GM18499 (cell line): Measurements from ENCODE around the gene SCEL.
A peak's percentile ranks its signal among the peaks of the same experiment; 100 is the strongest.
"Not testable (repeated sequence)": the region's sequence is repeated elsewhere in the genome, so short reads cannot be mapped to it uniquely, and the experiment has no call there.

Experiments used
- ATAC-seq: cut with Tn5 transposase; IDR thresholded peaks from one replicate; pipeline ENCODE4 v1.9.1; 2021; ENCODE audit warnings: moderate number of reproducible peaks; ENCODE audit not compliant: insufficient read depth, unreplicated experiment

SCEL gene, protein sequence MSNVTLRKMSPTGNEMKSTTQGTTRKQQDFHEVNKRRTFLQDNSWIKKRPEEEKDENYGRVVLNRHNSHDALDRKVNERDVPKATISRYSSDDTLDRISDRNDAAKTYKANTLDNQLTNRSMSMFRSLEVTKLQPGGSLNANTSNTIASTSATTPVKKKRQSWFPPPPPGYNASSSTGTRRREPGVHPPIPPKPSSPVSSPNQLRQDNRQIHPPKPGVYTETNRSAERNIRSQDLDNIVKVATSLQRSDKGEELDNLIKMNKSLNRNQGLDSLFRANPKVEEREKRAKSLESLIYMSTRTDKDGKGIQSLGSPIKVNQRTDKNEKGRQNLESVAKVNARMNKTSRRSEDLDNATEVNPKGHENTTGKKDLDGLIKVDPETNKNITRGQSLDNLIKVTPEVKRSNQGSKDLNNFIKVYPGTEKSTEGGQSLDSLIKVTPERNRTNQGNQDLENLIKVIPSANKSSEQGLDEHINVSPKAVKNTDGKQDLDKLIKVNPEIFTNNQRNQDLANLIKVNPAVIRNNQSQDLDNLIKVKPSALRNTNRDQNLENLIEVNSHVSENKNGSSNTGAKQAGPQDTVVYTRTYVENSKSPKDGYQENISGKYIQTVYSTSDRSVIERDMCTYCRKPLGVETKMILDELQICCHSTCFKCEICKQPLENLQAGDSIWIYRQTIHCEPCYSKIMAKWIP

GRCh38 chr13:77535448-77535847, at the start of gene SCEL:
TSS of gene SCEL (plus strand) at chr13:77535706. CDS start at chr13:77555876, 20,170 bp downstream.
- no peak for ATAC-seq

DNA sequence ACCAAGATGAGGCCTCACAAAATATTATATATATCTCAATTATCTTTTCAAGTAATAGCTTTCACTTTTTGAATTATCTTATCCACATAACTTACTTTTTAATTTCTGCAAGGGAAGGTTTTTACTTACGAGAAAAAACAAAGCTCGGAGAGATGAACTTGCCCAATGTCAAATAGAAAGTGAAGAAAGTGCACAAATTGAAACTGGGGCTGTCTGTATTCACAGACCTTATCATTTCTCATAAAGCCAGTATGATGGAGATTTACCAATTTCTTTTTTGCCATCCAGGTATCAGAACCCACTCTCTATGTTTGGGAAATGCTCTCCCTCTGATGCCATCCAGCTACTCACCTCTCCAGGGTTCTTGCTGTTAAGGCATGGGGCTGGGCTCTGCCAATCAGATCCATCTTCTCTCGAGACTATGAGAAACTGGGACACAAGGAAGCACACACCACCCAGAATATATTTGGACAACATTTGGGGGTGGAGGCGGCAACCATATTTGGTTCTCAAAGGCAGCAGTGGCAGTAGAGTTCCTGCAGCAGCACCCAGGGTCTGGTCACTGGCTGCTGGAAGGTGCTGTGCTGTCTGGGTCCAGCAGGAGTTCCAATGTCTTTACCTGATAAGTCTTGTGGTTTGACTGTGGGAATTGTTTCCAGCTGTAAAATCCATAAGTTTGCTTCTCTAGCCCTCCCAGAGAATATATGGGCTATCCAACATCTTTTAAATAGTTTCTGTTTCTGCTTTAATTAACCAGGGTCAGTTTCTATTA, 45.8 kb upstream of the SCEL start:
- no peak for ATAC-seq

DNA sequence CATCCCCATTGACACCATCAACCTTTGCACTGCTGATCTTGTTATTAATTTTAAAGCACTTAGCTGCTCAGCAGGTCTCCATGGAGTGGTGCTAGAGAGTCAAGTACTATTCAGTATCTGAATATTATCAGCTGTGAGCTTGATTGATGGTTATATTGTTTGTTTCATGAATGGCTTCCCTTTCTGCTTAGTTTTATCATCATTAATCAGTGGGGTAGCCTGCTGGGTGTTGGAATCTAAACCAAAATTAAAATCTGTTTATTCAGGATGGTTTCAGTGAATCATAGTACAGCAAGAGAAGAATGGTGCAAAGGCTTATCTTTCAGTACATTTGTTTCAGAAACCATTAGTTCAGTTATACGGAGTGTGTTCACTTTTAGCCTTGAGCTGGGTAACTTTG, 42.5 kb upstream of the SCEL start:
- ATAC-seq = no peak

DNA sequence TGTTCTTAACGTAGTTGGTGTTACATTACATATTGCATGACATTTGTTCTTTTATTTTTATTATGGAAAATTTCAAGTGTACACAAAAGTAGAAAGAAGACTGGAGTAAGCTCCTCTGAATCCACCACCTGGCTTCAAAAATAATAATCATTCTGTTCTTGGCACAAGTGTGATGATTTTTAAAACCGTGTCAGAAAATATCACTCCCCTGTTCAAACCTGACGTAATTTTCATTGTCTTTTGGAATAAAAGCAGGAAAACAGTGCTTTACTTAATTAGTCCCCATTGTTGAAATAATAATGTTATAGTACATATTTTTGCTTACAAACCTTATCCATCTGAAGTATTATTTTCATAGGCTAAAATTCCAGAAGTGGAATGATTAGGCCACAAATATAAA, 41.3 kb upstream of the SCEL start:
- no peak for ATAC-seq

DNA sequence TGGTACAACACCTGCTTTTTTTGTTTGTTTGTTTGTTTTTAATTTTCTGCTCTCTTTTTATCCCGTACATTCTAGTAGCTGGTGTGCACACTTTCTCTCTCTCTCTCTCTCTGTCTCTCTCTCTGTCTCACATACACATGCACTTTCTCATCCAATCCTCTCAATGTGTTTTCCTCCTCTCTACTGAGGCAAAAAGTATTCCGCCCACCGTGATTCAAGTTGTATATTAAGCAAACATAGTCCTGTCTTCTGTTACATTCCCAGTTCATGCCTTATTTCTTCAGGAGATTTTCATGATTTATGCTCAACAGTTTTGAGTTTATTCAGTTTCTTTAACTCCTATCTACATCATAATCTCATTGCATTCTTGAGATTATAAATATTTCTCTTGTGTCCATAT, 38.2 kb upstream of the SCEL start:
- no peak for ATAC-seq

DNA sequence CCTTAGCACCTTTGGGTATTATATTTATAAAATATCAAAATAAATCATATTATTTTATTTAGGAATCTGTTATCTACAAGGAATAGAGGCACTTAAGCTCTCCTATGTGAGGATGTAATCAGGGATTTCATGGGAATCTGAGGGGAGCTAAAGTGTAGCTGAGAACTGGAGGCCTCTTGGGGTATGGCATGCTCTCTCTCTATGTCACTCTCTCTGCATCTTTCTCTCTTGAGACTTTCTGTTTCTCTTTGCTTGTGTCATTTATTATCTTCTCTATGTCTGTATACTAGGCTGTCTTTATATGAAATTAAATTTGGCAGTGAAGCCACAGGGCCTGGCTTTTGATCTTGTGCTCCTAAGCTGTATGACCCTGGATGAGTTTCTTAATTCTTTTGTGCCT, 37.7 kb upstream of the SCEL start:
- ATAC-seq = no peak

DNA sequence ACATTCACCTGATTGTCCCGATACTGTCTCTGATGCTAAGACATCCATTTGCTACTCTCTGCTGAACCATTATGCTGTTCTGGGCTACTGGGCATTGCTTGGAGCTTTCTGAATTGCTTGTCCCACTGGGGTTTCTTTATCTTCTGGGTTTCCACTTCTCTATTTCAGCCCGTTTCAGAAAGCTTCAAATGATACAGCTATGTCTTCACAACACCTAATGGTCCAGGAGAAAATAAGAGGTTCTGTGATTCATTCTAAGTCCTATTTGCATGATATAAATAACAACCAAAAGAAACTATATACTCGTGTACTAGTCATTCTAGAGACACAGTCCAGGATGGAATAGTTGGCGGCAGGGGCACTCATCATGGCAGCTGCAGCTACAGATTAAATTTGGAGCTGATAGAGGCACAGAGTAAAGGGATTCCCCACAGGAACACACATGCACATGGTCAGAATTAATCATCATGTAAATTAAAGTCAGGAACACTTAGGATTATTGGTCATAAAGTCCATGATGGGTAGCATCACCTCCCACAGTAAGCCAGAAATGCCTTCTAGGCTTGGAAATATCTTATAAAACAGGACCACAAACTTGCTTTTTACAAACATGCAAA, 33.3 kb upstream of the SCEL start:
- peak; percentile 87 for ATAC-seq

DNA sequence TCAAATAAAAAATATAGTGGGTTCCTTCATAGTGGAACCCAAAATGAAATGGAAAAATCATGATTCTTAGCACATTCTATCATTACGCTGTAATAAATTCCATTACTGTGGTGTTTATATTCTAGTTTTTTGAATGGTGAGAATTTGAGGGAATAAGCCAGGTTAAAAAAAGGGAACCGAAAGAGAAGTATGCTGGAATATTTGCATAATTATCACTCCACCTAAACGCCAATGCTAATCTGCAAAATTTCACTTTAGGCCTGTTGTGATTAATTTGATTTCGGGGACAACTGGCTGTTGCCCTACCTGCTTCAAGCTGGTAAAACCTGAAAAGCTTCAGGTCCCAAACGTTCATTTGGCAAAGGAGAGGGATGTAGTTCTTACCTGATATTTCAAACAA, 32.1 kb upstream of the SCEL start:
- ATAC-seq = no peak

GRCh38 chr13:77506874-77507273, 28.6 kb upstream of the SCEL start:
- ATAC-seq = no peak

DNA sequence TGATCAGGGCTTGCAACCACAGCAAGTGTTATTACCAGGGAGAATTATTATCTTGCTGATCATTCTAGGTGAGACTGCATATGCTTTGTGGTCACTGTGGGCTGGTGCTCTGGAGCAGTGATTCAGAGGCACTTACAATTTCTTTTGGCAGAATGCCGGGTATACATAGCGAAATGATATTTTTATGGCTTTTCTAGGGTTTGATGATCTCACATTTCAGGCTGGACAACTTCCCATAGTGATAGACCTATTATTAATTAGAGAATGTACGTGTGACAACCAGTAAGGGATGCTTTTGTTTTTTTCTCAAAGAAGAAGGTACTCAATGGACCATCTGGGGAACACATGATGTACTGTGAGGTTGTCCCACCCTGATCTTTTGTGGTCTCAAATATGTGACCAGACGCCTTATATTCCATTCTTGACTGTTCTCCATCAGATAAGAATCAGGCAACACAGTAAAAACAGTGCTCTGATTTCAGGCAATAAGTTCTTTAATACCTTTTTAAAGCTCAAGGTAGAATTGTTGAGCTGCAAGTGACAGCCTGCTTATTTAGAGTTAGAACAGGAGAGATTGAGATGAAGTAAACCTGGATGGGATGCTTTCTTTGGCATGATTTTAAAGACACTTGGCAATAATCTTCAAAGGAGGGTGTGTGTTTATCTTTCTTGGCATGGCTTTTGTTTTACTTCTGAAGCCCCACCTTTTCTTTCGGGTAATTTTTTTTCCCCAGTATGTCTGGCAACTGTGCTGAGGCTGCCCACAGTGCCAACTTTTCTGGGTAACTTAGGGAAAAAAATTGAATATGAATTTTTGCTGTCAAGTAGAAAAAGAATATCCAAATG, 27.4 kb upstream of the SCEL start:
- ATAC-seq = no peak

- ATAC-seq = no peak
Observed at GRCh38 chr13:77508959-77509620, 26.4 kb upstream of the SCEL start.

DNA sequence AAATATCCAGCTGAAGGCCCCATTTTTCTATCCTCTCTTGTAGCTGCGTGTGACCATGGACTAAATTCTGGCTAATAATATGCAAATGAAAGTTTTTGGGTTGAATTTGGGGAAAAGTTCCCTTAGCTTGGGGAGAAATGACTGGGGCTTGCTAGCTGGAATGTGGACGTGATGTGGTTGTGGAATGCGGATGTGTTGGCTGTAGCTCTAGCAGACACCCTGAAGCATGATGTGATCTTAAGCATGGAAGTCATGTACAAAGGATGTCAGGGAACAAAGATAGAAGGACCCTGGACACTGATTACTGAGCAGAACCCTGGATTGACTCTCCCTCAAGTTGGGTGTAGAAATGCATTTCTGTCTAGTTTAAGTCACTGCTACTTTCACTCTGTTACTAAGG, 25.4 kb upstream of the SCEL start:
- no peak for ATAC-seq

- ATAC-seq = no peak
Observed at GRCh38 chr13:77511552-77511951, 24.0 kb upstream of the SCEL start.

DNA sequence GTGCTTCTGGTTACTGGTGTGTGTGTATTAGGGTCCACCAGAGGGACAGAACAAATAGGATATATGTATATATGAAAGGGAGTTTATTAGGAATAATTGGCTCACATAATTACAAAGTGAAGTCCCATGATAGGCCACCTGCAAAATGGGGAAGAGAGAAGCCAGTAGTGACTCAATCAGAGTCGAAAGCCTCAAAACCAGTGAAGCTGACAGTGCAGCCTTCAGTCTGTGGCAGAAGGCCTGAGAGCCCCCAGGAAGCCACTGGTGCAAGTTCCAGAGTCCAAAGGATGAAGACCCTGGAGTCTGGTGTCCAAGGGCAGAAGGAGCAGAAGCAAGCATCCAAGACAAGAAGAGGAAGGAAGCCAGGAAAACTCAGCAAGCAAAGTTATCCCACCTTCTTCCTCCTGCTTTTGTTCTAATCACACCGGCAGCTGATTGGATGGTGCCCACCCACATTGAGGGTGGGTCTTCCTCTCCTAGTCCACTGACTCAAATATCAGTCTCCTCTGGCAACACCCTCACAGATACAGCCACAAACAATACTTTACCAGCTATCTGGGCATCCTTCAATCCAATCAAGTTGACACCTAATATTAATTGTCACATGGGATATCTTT, 21.7 kb upstream of the SCEL start:
- ATAC-seq = peak; percentile 69

GRCh38 chr13:77514336-77514726, 21.2 kb upstream of the SCEL start:
- peak; percentile 81 for ATAC-seq

- ATAC-seq = no peak
Observed at GRCh38 chr13:77515785-77516184, 19.7 kb upstream of the SCEL start.

DNA sequence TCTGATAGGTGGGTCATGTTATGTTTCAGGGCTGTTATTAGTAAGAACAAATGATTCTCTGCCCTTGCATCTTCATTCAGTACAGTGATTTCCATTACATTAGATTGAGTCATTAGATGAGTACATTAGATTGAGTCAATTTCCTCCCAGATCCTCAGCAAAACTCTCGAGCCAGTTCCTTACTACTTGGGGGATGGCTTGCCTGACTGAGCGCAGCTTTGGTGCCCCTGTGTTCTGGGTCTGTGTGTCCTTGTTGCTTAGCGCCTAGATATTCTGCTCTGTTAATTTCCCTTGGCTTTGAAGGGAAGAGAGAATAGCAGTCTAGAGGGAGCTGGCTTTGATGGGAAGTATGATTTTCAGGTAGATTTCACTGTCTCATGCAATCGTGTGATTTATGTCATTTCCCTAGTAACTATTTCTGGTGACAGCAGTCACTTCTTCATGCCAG, 19.1 kb upstream of the SCEL start:
- no peak for ATAC-seq

- ATAC-seq = no peak
Observed at GRCh38 chr13:77518266-77518665, 17.2 kb upstream of the SCEL start.

- ATAC-seq = not testable (repeated sequence)
Observed at GRCh38 chr13:77519396-77519795, 16.1 kb upstream of the SCEL start.
